Keratinocyte (primary cell): ENCODE results near the gene OR4S1. TPM values are rescaled to one million over a fixed set of nuclear protein-coding genes. Genes with fewer than 3 reads are reported as not detected.

ENCODE experiments used
- DNase-seq: peaks from one replicate; pipeline ENCODE4 v3.0.0-alpha.2; 2011; ENCODE audit warnings: low read depth, missing footprints, low spot score
- FAIRE-seq: peaks from 2 replicates; lab custom pipeline; 2011; peaks lifted over from hg19 to GRCh38; lab: Jason Lieb, UNC
- H2AFZ ChIP-seq: 2 replicates; pipeline ENCODE4 v1.6.0; 2012; ENCODE audit warnings: low read length, control low read depth, inconsistent platforms; ENCODE audit not compliant: control insufficient read depth
- H3K27ac ChIP-seq: 2 replicates; pipeline ENCODE4 v1.5.1; 2011; ENCODE audit warnings: low read length; ENCODE audit not compliant: control insufficient read depth, insufficient read depth
- H3K27me3 ChIP-seq: 3 replicates; pipeline ENCODE4 v1.6.0; 2011; ENCODE audit warnings: low read length; ENCODE audit not compliant: control insufficient read depth, insufficient read depth; ENCODE audit errors: extremely low read depth
- H3K36me3 ChIP-seq, 2 experiments: 2 replicates in 1 of 2; 3 replicates in 1 of 2; pipeline ENCODE4 v1.5.1; 2011; ENCODE audit warnings: low read length in 2 of 2, mild to moderate bottlenecking in 1 of 2; ENCODE audit not compliant: control insufficient read depth in 2 of 2, insufficient read depth in 2 of 2; ENCODE audit errors: extremely low read depth in 1 of 2
- H3K4me1 ChIP-seq: 3 replicates; pipeline ENCODE4 v1.5.1; 2011; ENCODE audit warnings: low read length; ENCODE audit not compliant: control insufficient read depth, insufficient read depth; ENCODE audit errors: extremely low read depth
- H3K4me2 ChIP-seq: 3 replicates; pipeline ENCODE4 v1.6.0; 2011; ENCODE audit warnings: low read depth, low read length; ENCODE audit not compliant: control insufficient read depth, insufficient read depth; ENCODE audit errors: extremely low read depth
- H3K4me3 ChIP-seq, 3 experiments: fragments of 200-600 bp in 1 of 3; sonication (generic) in 1 of 3; 2 replicates in 2 of 3; 3 replicates in 1 of 3; pipeline ENCODE4 v1.5.1; 2011 to 2016; ENCODE audit warnings: low read length in 3 of 3, mild to moderate bottlenecking in 3 of 3, control low read depth in 2 of 3, inconsistent platforms in 1 of 3, low read depth in 1 of 3, mixed read lengths in 1 of 3, mixed run types in 1 of 3, moderate library complexity in 1 of 3; ENCODE audit not compliant: control insufficient read depth in 2 of 3, insufficient read depth in 2 of 3; ENCODE audit errors: extremely low read depth in 1 of 3
- H3K79me2 ChIP-seq: 2 replicates; pipeline ENCODE4 v1.6.0; 2012; ENCODE audit warnings: low read length; ENCODE audit not compliant: control insufficient read depth, insufficient read depth
- H3K9ac ChIP-seq: 3 replicates; pipeline ENCODE4 v1.6.0; 2011; ENCODE audit warnings: low read length; ENCODE audit not compliant: control insufficient read depth, insufficient read depth; ENCODE audit errors: extremely low read depth
- H3K9me1 ChIP-seq: 3 replicates; pipeline ENCODE4 v1.6.0; 2011; ENCODE audit warnings: low read length; ENCODE audit not compliant: control insufficient read depth, insufficient read depth; ENCODE audit errors: extremely low read depth
- H3K9me3 ChIP-seq: 2 replicates; pipeline ENCODE4 v1.5.1; 2012; ENCODE audit warnings: low read depth, low read length; ENCODE audit not compliant: control insufficient read depth
- H4K20me1 ChIP-seq: 3 replicates; pipeline ENCODE4 v1.6.0; 2011; ENCODE audit warnings: low read length; ENCODE audit not compliant: control insufficient read depth, insufficient read depth; ENCODE audit errors: extremely low read depth
- EZH2 ChIP-seq: IDR thresholded peaks from one replicate; pipeline ENCODE4 v1.6.1; 2012; ENCODE audit warnings: inconsistent platforms, mild to moderate bottlenecking, low read length, moderate library complexity
- dilution Hi-C: fragments of 300-500 bp; cut with MboI; formaldehyde crosslinking; loops from one replicate; pipeline ENCODE4 v1.7.0; 2020; ENCODE audit warnings: low sequenced_read_pairs; ENCODE audit not compliant: extremely low pct_ligation_motif_present
- polyA minus RNA-seq, 3 experiments: library from RNA; depleted of rRNA, polyadenylated mRNA; stranded (reverse); fragments of >200 nt; gene quantifications; 1 replicate in 1 of 3; 2 replicates in 1 of 3; 3 replicates in 1 of 3; pipeline ENCODE4 v1.2.3, GENCODE V29; 2011
- polyA plus RNA-seq, 5 experiments: library from polyadenylated mRNA; depleted of rRNA in 3 of 5; stranded (reverse) in 3 of 5; stranded (forward) in 1 of 5; unstranded in 1 of 5; fragments of >200 nt; gene quantifications; 1 replicate in 1 of 5; 2 replicates in 3 of 5; 3 replicates in 1 of 5; pipeline versions ENCODE4 v1.2.1 to v1.2.3, GENCODE V29; 2011 to 2012; ENCODE audit warnings: missing spikeins in 2 of 5, low read depth in 1 of 5, low replicate concordance in 1 of 5
- TF ChIP-seq, protein P1 (sequence below), 3 experiments: IDR thresholded peaks in 1 of 3; conservative IDR thresholded peaks in 1 of 3; optimal IDR thresholded peaks in 1 of 3; 2 replicates in 2 of 3; 3 replicates in 1 of 3; pipeline versions ENCODE3 to v1.5.1; 2011; ENCODE audit warnings: low read length in 3 of 3, mild to moderate bottlenecking in 3 of 3, moderate library complexity in 2 of 3, control low read depth in 1 of 3, inconsistent platforms in 1 of 3; ENCODE audit not compliant: insufficient read depth in 2 of 3; ENCODE audit errors: extremely low read depth in 1 of 3

The OR4S1 gene, protein sequence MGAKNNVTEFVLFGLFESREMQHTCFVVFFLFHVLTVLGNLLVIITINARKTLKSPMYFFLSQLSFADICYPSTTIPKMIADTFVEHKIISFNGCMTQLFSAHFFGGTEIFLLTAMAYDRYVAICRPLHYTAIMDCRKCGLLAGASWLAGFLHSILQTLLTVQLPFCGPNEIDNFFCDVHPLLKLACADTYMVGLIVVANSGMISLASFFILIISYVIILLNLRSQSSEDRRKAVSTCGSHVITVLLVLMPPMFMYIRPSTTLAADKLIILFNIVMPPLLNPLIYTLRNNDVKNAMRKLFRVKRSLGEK
- polyA plus RNA-seq: not detected in 3 replicates
- polyA plus RNA-seq (2011; ENCODE audit: low read depth): not detected
- not detected in 2 replicates for polyA plus RNA-seq (2011; cell fraction: cytosol; rRNA removed)
- polyA plus RNA-seq (2011; cell fraction: nucleus; rRNA removed): not detected in 2 replicates
- not detected in 2 replicates for polyA plus RNA-seq (2012; ENCODE audit: low replicate concordance)
- not detected in 3 replicates for polyA minus RNA-seq
- not detected for polyA minus RNA-seq (2011; cell fraction: cytosol; rRNA and poly(A)+ RNA removed)
- not detected in 2 replicates for polyA minus RNA-seq (2011; cell fraction: nucleus; rRNA and poly(A)+ RNA removed)

DNA sequence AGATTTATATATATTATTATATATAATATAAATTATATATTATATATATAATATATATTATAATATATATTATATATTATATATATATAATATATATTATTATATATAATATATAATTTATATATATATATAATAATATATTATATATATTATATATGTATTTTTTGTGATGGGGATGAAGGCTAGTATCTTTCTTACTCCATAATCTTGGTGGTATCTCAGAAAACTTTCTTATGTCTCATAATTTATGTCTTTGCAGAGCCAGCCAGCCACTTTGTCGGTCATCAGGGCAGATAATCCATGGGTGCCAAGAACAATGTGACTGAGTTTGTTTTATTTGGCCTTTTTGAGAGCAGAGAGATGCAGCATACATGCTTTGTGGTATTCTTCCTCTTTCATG lies at the start of gene OR4S1:
TSS of gene OR4S1 (plus strand) at position 301 of the 400 bp plus-strand sequence. CDS start at position 301, 0 bp downstream.
- Histone ChIP-seq H3K9me1 (no peaks in the 10 kb centered on the region), H3K4me3 (no peak within 1 kb of the TSS), H3K27ac (no peak within 1 kb of the TSS), H3K4me2 (no peak within 1 kb of the TSS), H4K20me1 (no peaks in the 10 kb centered on the region), H3K36me3 (no peaks in the 10 kb centered on the region), H3K9me3 (no peaks in the 10 kb centered on the region), H3K9ac (no peak within 1 kb of the TSS), H3K27me3 (no peaks in the 10 kb centered on the region), H3K79me2 (no peaks in the 10 kb centered on the region), H2AFZ (no peak within 1 kb of the TSS), H3K4me1 (no peaks in the 10 kb centered on the region)
- TF ChIP-seq, protein P1, sequence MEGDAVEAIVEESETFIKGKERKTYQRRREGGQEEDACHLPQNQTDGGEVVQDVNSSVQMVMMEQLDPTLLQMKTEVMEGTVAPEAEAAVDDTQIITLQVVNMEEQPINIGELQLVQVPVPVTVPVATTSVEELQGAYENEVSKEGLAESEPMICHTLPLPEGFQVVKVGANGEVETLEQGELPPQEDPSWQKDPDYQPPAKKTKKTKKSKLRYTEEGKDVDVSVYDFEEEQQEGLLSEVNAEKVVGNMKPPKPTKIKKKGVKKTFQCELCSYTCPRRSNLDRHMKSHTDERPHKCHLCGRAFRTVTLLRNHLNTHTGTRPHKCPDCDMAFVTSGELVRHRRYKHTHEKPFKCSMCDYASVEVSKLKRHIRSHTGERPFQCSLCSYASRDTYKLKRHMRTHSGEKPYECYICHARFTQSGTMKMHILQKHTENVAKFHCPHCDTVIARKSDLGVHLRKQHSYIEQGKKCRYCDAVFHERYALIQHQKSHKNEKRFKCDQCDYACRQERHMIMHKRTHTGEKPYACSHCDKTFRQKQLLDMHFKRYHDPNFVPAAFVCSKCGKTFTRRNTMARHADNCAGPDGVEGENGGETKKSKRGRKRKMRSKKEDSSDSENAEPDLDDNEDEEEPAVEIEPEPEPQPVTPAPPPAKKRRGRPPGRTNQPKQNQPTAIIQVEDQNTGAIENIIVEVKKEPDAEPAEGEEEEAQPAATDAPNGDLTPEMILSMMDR (optimal IDR thresholded peaks at IDR 0.05 in 1 of 3, IDR thresholded peaks at IDR 0.05 in 1 of 3, conservative IDR thresholded peaks at IDR 0.05 in 1 of 3; ENCODE audit: extremely low read depth in 1 of 3, insufficient read depth in 2 of 3, low read length in 3 of 3): no peak
- TF ChIP-seq EZH2: no peak
- dilution Hi-C loops: no loop called here
- no peak for FAIRE-seq
- DNase-seq: no peak

DNA sequence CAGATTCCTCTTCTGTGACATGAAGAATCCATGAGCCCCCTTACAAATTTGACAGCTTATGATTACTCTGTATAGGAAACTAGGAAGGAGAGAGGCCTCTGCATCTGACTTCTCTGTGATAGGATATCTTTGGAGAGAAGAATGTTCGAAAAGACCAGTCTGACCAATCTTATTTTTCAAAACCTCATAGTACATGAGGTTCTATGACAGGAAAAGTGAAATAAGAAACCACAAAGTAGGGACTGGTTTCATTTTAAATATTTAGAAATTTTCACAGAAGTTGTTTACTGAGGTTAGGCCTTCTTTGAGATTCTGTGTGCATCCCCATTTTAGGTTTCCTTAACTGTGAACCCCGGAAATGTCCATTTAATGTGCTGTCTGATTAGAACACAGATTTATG lies 44.4 kb upstream of the OR4S1 start:
- no peak overlapping the region for H3K4me3 ChIP-seq
- DNase-seq (no peak), FAIRE-seq (no peak)
- H3K27me3 ChIP-seq: no peaks in the 10 kb centered on the region
- H3K4me2 ChIP-seq: no peak overlapping the region
- H3K9me1 ChIP-seq: no peaks in the 10 kb centered on the region
- no peaks in the 10 kb centered on the region for H3K4me1 ChIP-seq
- no peaks in the 10 kb centered on the region for H3K79me2 ChIP-seq
- no peak overlapping the region for H3K9ac ChIP-seq
- H3K27ac ChIP-seq: no peak overlapping the region
- dilution Hi-C loops: no loop called here
- no peaks in the 10 kb centered on the region for H4K20me1 ChIP-seq
- H2AFZ ChIP-seq: no peak overlapping the region
- no peak for TF ChIP-seq EZH2
- TF ChIP-seq, protein P1 (optimal IDR thresholded peaks at IDR 0.05 in 1 of 3, IDR thresholded peaks at IDR 0.05 in 1 of 3, conservative IDR thresholded peaks at IDR 0.05 in 1 of 3; ENCODE audit: extremely low read depth in 1 of 3, insufficient read depth in 2 of 3, low read length in 3 of 3): no peak
- H3K36me3 ChIP-seq: no peaks in the 10 kb centered on the region
- no peaks in the 10 kb centered on the region for H3K9me3 ChIP-seq
